ENCODE measurements around the gene DNAJB4. TPM values are rescaled to one million over a fixed set of nuclear protein-coding genes. Genes with fewer than 3 reads are reported as not detected.

The DNAJB4 gene
- total RNA-seq, 1 experiment from 2014 or later, result 23.4 TPM

- Mint-ChIP-seq H3K36me3 (peaks cover 18% of the 10 kb centered on the region), H3K27me3 (ENCODE audit: low read depth) (no peaks in the 10 kb centered on the region), H3K9me3 (no peaks in the 10 kb centered on the region), H3K4me1 (peaks cover 52% of the 10 kb centered on the region), H3K27ac (peak overlapping the region; percentile 91), H3K4me3 (no peak overlapping the region)
- ChIA-PET POLR2A (interaction anchor here (2.0 kb wide), 1 partner anchor 11 kb away, joined by 4 read pairs; no protein-coding TSS in a partner anchor), CTCF (interaction anchor here (0.6 to 1.2 kb wide), 3 partner anchors 46 to 138 kb away, joined by 3 to 4 read pairs (median 4); no protein-coding TSS in a partner anchor)
- TF ChIP-seq TEAD4 (CRISPR knock-in tag; IDR thresholded peaks at IDR 0.05) (no peak), ESRRA (CRISPR knock-in tag; IDR thresholded peaks at IDR 0.05; ENCODE audit: borderline replicate concordance) (no peak)
- no peak for ATAC-seq
- no peak for DNase-seq (ENCODE audit: low spot score)
Observed at GRCh38 chr1:77976433-77977076, 28.2 kb upstream of the DNAJB4 start.

- ATAC-seq (no peak), DNase-seq (ENCODE audit: low spot score) (no peak)
- no peak overlapping the region for H3K27ac Mint-ChIP-seq
- ChIA-PET POLR2A (interaction anchor here (1.0 to 2.1 kb wide), 2 partner anchors 26 to 29 kb away, joined by 3 to 15 read pairs; partner anchors contain the start of gene DNAJB4), CTCF (no interaction called here)
- H3K4me3 Mint-ChIP-seq, result no peak overlapping the region
- no peaks in the 10 kb centered on the region for H3K9me3 Mint-ChIP-seq
- H3K27me3 Mint-ChIP-seq (ENCODE audit: low read depth), result no peaks in the 10 kb centered on the region
- TF ChIP-seq AFF4 (CRISPR knock-in tag; IDR thresholded peaks at IDR 0.05; ENCODE audit: borderline replicate concordance) (no peak), SP1 (CRISPR knock-in tag; conservative IDR thresholded peaks at IDR 0.05) (no peak), GRHL2 (CRISPR knock-in tag; IDR thresholded peaks at IDR 0.05; ENCODE audit: insufficient replicate concordance, severe bottlenecking) (no peak), MYBL2 (CRISPR knock-in tag; IDR thresholded peaks at IDR 0.05) (no peak), ZNF425 (CRISPR knock-in tag; conservative IDR thresholded peaks at IDR 0.05) (no peak), ZNF219 (CRISPR knock-in tag; IDR thresholded peaks at IDR 0.05; ENCODE audit: borderline replicate concordance) (no peak), ZNF138 (CRISPR knock-in tag; conservative IDR thresholded peaks at IDR 0.05) (no peak), FOXJ3 (CRISPR knock-in tag; IDR thresholded peaks at IDR 0.05; ENCODE audit: borderline replicate concordance) (no peak)
- H3K4me1 Mint-ChIP-seq, result peaks cover 51% of the 10 kb centered on the region
- H3K36me3 Mint-ChIP-seq, result peaks cover 14% of the 10 kb centered on the region
Observed at GRCh38 chr1:77977989-77978292, 26.8 kb upstream of the DNAJB4 start.

DNA sequence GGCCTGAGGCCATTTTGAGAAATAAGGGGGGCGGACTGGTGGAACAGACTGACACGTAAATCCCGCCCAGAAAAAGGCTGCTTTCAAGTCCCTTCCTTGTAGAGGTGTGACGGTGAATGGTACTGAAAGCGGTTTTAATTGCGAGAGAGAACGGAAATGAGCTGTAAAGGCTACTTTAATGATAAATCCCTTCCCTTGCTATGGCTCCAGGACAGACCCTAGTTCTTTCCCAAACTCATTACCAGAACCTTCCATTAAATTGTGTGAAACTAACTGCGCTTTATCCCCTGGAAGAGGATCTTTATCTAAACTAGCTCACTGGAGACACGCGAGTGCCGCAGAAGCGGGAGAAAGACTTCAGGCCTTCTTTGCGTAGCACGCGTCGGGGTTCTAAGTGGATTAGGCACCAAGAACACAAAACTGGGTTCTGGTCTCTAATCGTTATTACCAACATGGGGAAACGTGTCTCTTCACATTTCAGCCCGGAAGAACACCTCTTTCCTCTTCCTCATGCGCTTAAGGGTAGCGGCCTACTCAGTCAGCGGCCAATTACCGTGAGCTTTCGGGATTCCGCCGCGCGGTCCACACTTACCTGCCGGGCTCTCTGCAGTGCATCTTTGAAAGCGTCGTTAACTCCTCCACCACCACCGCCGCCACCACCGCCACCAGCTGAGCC lies 26.3 kb upstream of the DNAJB4 start:
- DNase-seq (ENCODE audit: low spot score) (peak; percentile 40), ATAC-seq (peak; percentile 28)
- Mint-ChIP-seq H3K27ac (no peak overlapping the region), H3K9me3 (no peaks in the 10 kb centered on the region), H3K4me1 (peaks cover 53% of the 10 kb centered on the region), H3K4me3 (no peak overlapping the region), H3K27me3 (ENCODE audit: low read depth) (no peaks in the 10 kb centered on the region), H3K36me3 (peaks cover 14% of the 10 kb centered on the region)
- ChIA-PET POLR2A (interaction anchor here (0.6 to 2.1 kb wide), 10 partner anchors 9 to 121 kb away, joined by 3 to 15 read pairs (median 4); partner anchors contain the start of genes DNAJB4 and NEXN), CTCF (interaction anchor here (0.9 to 1.2 kb wide), 2 partner anchors 26 to 136 kb away, joined by 3 to 10 read pairs; partner anchors contain the start of gene DNAJB4)
- no peak for TF ChIP-seq NR2C2 (CRISPR knock-in tag; IDR thresholded peaks at IDR 0.05)
- 0 out of 2 replicates have a peak, but pooled peaks have one; percentile 52 for TF ChIP-seq AR (CRISPR knock-in tag; IDR thresholded peaks at IDR 0.05)
- TF ChIP-seq, protein P1, sequence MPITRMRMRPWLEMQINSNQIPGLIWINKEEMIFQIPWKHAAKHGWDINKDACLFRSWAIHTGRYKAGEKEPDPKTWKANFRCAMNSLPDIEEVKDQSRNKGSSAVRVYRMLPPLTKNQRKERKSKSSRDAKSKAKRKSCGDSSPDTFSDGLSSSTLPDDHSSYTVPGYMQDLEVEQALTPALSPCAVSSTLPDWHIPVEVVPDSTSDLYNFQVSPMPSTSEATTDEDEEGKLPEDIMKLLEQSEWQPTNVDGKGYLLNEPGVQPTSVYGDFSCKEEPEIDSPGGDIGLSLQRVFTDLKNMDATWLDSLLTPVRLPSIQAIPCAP (CRISPR knock-in tag; IDR thresholded peaks at IDR 0.05), result no peak
- TF ChIP-seq ZNF138 (CRISPR knock-in tag; conservative IDR thresholded peaks at IDR 0.05), result no peak
- TF ChIP-seq ATF1 (CRISPR knock-in tag; IDR thresholded peaks at IDR 0.05), result no peak
- no peak for TF ChIP-seq ELF4 (CRISPR knock-in tag; IDR thresholded peaks at IDR 0.05; ENCODE audit: low read depth)
- no peak for TF ChIP-seq OVOL2 (CRISPR knock-in tag; IDR thresholded peaks at IDR 0.05; ENCODE audit: borderline replicate concordance)
- TF ChIP-seq KAT7 (CRISPR knock-in tag; IDR thresholded peaks at IDR 0.05; ENCODE audit: borderline replicate concordance), result no peak
- TF ChIP-seq SMAD3 (CRISPR knock-in tag; IDR thresholded peaks at IDR 0.05; ENCODE audit: borderline replicate concordance), result peak; percentile 55; the same call in 1 of the 2 replicates
- TF ChIP-seq CREB1 (CRISPR knock-in tag; IDR thresholded peaks at IDR 0.05), result no peak
- TF ChIP-seq ZNF416 (CRISPR knock-in tag; IDR thresholded peaks at IDR 0.05), result no peak; the same call in 1 of the 2 replicates
